PC-3 (cell line): ENCODE results near the gene CHRND. TPM values are rescaled to one million over a fixed set of nuclear protein-coding genes. Genes with fewer than 3 reads are reported as not detected.

Source experiments
- ATAC-seq: fragments of 200-7000 bp; cut with Tn5 transposase; 2 replicates; pipeline ENCODE4 v1.9.1; 2020; ENCODE audit warnings: mild to moderate bottlenecking, moderate library complexity
- BruUV-seq: library from RNA; stranded (reverse); fragments of 400-500 nt; replicated peaks from 2 replicates; lab custom pipeline; 2021; lab: Mats Ljungman, UMichigan
- CTCF ChIA-PET: fragments of 300-600 bp; sonication (Branson Sonifier 250); formaldehyde crosslinking; loops from one replicate; lab custom pipeline; 2022; ENCODE audit warnings: antibody characterized with exemption; lab: Charles Lee
- POLR2A ChIA-PET: fragments of 300-600 bp; sonication (Branson Sonifier 250); formaldehyde crosslinking; loops from one replicate; lab custom pipeline; 2022; ENCODE audit warnings: antibody characterized with exemption; ENCODE audit not compliant: unreplicated experiment; lab: Charles Lee
- DNase-seq: peaks from one replicate; pipeline ENCODE4 v3.0.0-alpha.2; 2015
- H2AFZ ChIP-seq: fragments of 300-600 bp; sonication (generic); 2 replicates; pipeline ENCODE4 v1.6.0; 2016; ENCODE audit warnings: antibody characterized with exemption, low read length
- H3F3A ChIP-seq: fragments of 300-600 bp; sonication (generic); one replicate; pipeline ENCODE4 v1.6.0; 2017; ENCODE audit warnings: antibody characterized with exemption, low read length, control low read depth, mild to moderate bottlenecking; ENCODE audit not compliant: unreplicated experiment
- H3K27ac ChIP-seq: fragments of 300-600 bp; sonication (generic); 2 replicates; pipeline ENCODE4 v1.5.1; 2016; ENCODE audit warnings: mild to moderate bottlenecking, low read length
- H3K27me3 ChIP-seq: fragments of 300-600 bp; sonication (generic); 2 replicates; pipeline ENCODE4 v1.6.1; 2016; ENCODE audit warnings: low read length, mixed read lengths
- H3K36me3 ChIP-seq: fragments of 300-600 bp; sonication (generic); 2 replicates; pipeline ENCODE4 v1.6.1; 2016; ENCODE audit warnings: low read depth, mixed run types, low read length, mixed read lengths
- H3K4me1 ChIP-seq: fragments of 300-600 bp; sonication (generic); 2 replicates; pipeline ENCODE4 v1.5.1; 2016; ENCODE audit warnings: low read length; ENCODE audit not compliant: insufficient read depth
- H3K4me2 ChIP-seq: fragments of 300-600 bp; sonication (generic); 2 replicates; pipeline ENCODE4 v1.6.0; 2016; ENCODE audit warnings: low read length
- H3K4me3 ChIP-seq: fragments of 300-600 bp; sonication (generic); 2 replicates; pipeline ENCODE4 v1.5.1; 2016; ENCODE audit warnings: mild to moderate bottlenecking, low read length, mixed read lengths
- H3K79me2 ChIP-seq: fragments of 300-600 bp; sonication (generic); 2 replicates; pipeline ENCODE4 v1.6.1; 2017; ENCODE audit warnings: low read length, mixed read lengths
- H3K9ac ChIP-seq: fragments of 300-600 bp; sonication (generic); 2 replicates; pipeline ENCODE4 v1.6.0; 2016; ENCODE audit warnings: mild to moderate bottlenecking, low read length
- H3K9me2 ChIP-seq: fragments of 300-600 bp; sonication (generic); replicated peaks from 2 replicates; pipeline ENCODE4 v1.6.1; 2016; ENCODE audit warnings: mixed run types, low read length, mixed read lengths
- H3K9me3 ChIP-seq: fragments of 300-600 bp; sonication (generic); 2 replicates; pipeline ENCODE4 v1.6.1; 2016; ENCODE audit warnings: low read length, mixed read lengths
- H4K20me1 ChIP-seq: fragments of 300-600 bp; sonication (generic); 2 replicates; pipeline ENCODE4 v1.6.1; 2016; ENCODE audit warnings: low read length, mixed read lengths
- EZH2 ChIP-seq: fragments of 300-600 bp; sonication (generic); IDR thresholded peaks from one replicate; pipeline ENCODE4 v1.6.1; 2017; ENCODE audit warnings: antibody characterized with exemption, mild to moderate bottlenecking, low read length; ENCODE audit not compliant: unreplicated experiment
- EZH2phosphoT487 ChIP-seq: fragments of 300-600 bp; sonication (generic); IDR thresholded peaks from 2 replicates; pipeline ENCODE4 v1.6.1; 2018; ENCODE audit warnings: mild to moderate bottlenecking, antibody characterized with exemption, low read length, borderline replicate concordance
- intact Hi-C: fragments of 100-400 bp; cut with micrococcal nuclease; formaldehyde crosslinking; loops from 2 replicates; pipeline ENCODE4 v1.9.0; 2023
- total RNA-seq: library from RNA; depleted of rRNA; stranded (reverse); fragments of >200 nt; gene quantifications from 2 replicates; pipeline ENCODE4 v1.2.3, GENCODE V29; 2014; rRNA removed
- TF ChIP-seq, protein P1 (sequence below): fragments of 300-600 bp; sonication (generic); conservative IDR thresholded peaks from 2 replicates; pipeline ENCODE4 v1.5.1; 2017; ENCODE audit warnings: antibody characterized with exemption, low read depth, mild to moderate bottlenecking, low read length

CHRND gene
- total RNA-seq, 1 experiment from 2014 or later: not detected

DNA sequence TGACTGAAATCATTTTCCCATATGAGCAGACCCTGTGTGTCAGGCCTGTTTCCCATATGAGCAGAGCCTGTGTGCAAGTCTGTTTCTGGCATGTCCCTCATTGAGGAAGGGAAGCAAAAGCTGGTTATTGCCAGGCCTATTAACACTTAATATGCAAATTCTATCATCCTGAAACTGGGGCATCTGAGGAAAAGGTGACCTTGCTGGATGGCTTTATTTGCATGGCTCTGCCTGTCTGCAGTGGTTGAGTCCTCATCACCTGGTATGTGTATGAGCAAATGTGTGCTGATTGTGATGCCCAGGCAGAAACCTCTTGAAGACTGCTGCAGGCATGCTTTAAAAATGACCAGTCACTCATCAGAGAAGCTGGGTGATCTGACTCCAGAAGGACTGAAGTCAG is 55.8 kb downstream of the CHRND start:
- no peak overlapping the region for H3K4me2 ChIP-seq
- no peak overlapping the region for H3K27ac ChIP-seq
- BruUV-seq: no TSS peak
- no peaks in the 10 kb centered on the region for H3K4me1 ChIP-seq
- CTCF ChIA-PET: no interaction called here
- intact Hi-C loops: no loop called here
- TF ChIP-seq EZH2 (no peak), EZH2phosphoT487 (no peak)
- TF ChIP-seq, protein P1, sequence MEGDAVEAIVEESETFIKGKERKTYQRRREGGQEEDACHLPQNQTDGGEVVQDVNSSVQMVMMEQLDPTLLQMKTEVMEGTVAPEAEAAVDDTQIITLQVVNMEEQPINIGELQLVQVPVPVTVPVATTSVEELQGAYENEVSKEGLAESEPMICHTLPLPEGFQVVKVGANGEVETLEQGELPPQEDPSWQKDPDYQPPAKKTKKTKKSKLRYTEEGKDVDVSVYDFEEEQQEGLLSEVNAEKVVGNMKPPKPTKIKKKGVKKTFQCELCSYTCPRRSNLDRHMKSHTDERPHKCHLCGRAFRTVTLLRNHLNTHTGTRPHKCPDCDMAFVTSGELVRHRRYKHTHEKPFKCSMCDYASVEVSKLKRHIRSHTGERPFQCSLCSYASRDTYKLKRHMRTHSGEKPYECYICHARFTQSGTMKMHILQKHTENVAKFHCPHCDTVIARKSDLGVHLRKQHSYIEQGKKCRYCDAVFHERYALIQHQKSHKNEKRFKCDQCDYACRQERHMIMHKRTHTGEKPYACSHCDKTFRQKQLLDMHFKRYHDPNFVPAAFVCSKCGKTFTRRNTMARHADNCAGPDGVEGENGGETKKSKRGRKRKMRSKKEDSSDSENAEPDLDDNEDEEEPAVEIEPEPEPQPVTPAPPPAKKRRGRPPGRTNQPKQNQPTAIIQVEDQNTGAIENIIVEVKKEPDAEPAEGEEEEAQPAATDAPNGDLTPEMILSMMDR: no peak
- no peaks in the 10 kb centered on the region for H3K9me3 ChIP-seq
- no peak overlapping the region for H3K9ac ChIP-seq
- POLR2A ChIA-PET: no interaction called here
- H3K9me2 ChIP-seq: no peaks in the 10 kb centered on the region
- H4K20me1 ChIP-seq: no peaks in the 10 kb centered on the region
- H3K79me2 ChIP-seq: no peaks in the 10 kb centered on the region
- ATAC-seq (no peak), DNase-seq (no peak)
- H3F3A ChIP-seq: no peaks in the 10 kb centered on the region
- no peak overlapping the region for H2AFZ ChIP-seq
- H3K27me3 ChIP-seq: no peaks in the 10 kb centered on the region
- no peaks in the 10 kb centered on the region for H3K36me3 ChIP-seq
- no peak overlapping the region for H3K4me3 ChIP-seq

DNA sequence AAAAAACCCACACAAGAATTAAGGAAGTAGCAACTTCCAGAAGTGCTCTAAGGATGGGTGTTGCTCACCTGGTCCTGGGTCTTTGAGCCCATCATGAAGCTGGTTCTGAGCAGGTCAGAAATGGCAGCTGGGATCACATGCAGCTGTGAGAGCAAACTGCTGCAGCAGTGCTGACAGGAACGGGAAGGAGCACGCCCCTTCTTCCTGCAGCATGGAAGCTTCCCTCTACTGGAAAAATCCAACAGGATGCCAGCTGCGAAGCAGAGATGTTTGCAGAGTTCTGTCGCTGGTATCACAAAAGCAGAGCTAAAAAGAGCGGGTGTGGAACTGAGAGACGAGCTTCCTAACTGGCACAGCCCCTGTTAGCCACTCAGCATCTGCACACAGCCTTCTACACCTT is 58.3 kb downstream of the CHRND start:
- ChIA-PET CTCF (no interaction called here), POLR2A (no interaction called here)
- Histone ChIP-seq H3F3A (no peaks in the 10 kb centered on the region), H3K4me3 (no peak overlapping the region), H3K9ac (no peak overlapping the region), H3K4me1 (peaks cover 11% of the 10 kb centered on the region), H2AFZ (no peak overlapping the region), H3K27ac (no peak overlapping the region), H3K9me2 (no peaks in the 10 kb centered on the region), H3K27me3 (no peaks in the 10 kb centered on the region), H4K20me1 (no peaks in the 10 kb centered on the region), H3K36me3 (no peaks in the 10 kb centered on the region), H3K9me3 (no peaks in the 10 kb centered on the region), H3K79me2 (no peaks in the 10 kb centered on the region), H3K4me2 (no peak overlapping the region)
- ATAC-seq (no peak), DNase-seq (no peak)
- TF ChIP-seq, protein P1: no peak
- TF ChIP-seq EZH2phosphoT487 (no peak), EZH2 (no peak)
- intact Hi-C loops: no loop called here
- BruUV-seq: no TSS peak

Other genes starting within 250 kb of the CHRND start
- 8.6 and 14.4 TPM in 2 replicates for gene ALPP, start 147.4 kb upstream of the CHRND start, total RNA-seq
- 0.12 and 0.18 TPM in 2 replicates for gene ALPG, start 119.3 kb upstream of the CHRND start, total RNA-seq
- not detected in 2 replicates for gene ALPI, start 70.0 kb upstream of the CHRND start, total RNA-seq
- not detected in 2 replicates for gene ECEL1, start 38.3 kb upstream of the CHRND start, total RNA-seq
- not detected in 2 replicates for gene PRSS56, start 5.8 kb upstream of the CHRND start, total RNA-seq
- not detected in 2 replicates for gene CHRNG, start 13.5 kb downstream of the CHRND start, total RNA-seq
- gene TIGD1, start 24.4 kb downstream of the CHRND start, total RNA-seq: 5.9 and 6.3 TPM in 2 replicates
- 53.9 and 55.1 TPM in 2 replicates for gene EIF4E2, start 24.5 kb downstream of the CHRND start, total RNA-seq
- gene EFHD1, start 107.4 kb downstream of the CHRND start, total RNA-seq: 0.07 TPM in 1 of 2 replicates, not detected in the other
- gene GIGYF2, start 171.2 kb downstream of the CHRND start, total RNA-seq: 41.3 and 56.2 TPM in 2 replicates